ENCODE results near the gene RASSF4.

DNA sequence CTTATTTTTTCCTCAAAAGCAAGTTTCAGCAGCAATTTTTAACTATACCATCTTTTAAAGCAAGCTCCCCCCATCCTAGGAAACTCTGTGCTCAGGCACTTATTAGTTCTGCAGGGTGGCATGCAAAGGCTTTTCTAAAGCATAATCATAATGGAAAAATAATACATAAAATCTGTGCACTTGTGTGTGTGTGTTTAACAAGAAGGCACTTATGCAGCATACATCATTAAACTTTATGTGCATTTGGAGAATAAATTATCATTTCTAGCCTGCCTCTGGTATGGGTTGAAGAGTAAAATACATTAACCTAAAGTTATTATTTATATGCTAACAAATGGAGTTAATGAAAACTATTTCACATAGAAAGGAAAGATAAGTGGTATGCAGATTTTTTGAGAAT, 5.6 kb upstream of the RASSF4 start:
- TF ChIP-seq, protein P1, sequence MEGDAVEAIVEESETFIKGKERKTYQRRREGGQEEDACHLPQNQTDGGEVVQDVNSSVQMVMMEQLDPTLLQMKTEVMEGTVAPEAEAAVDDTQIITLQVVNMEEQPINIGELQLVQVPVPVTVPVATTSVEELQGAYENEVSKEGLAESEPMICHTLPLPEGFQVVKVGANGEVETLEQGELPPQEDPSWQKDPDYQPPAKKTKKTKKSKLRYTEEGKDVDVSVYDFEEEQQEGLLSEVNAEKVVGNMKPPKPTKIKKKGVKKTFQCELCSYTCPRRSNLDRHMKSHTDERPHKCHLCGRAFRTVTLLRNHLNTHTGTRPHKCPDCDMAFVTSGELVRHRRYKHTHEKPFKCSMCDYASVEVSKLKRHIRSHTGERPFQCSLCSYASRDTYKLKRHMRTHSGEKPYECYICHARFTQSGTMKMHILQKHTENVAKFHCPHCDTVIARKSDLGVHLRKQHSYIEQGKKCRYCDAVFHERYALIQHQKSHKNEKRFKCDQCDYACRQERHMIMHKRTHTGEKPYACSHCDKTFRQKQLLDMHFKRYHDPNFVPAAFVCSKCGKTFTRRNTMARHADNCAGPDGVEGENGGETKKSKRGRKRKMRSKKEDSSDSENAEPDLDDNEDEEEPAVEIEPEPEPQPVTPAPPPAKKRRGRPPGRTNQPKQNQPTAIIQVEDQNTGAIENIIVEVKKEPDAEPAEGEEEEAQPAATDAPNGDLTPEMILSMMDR (tag by site-specific recombination; IDR thresholded peaks at IDR 0.05): no peak
- no peak for TF ChIP-seq ZNF423 (tag by site-specific recombination; IDR thresholded peaks at IDR 0.05)
- TF ChIP-seq, protein P2, sequence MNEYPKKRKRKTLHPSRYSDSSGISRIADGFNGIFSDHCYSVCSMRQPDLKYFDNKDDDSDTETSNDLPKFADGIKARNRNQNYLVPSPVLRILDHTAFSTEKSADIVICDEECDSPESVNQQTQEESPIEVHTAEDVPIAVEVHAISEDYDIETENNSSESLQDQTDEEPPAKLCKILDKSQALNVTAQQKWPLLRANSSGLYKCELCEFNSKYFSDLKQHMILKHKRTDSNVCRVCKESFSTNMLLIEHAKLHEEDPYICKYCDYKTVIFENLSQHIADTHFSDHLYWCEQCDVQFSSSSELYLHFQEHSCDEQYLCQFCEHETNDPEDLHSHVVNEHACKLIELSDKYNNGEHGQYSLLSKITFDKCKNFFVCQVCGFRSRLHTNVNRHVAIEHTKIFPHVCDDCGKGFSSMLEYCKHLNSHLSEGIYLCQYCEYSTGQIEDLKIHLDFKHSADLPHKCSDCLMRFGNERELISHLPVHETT (tag by site-specific recombination; IDR thresholded peaks at IDR 0.05): no peak
- no peak for TF ChIP-seq ZNF785 (tag by site-specific recombination; IDR thresholded peaks at IDR 0.05)
- no peak for TF ChIP-seq ZFP41 (tag by site-specific recombination; IDR thresholded peaks at IDR 0.05; ENCODE audit: borderline replicate concordance)
- TF ChIP-seq ZNF791 (tag by site-specific recombination; IDR thresholded peaks at IDR 0.05): no peak
- TF ChIP-seq, protein P3, sequence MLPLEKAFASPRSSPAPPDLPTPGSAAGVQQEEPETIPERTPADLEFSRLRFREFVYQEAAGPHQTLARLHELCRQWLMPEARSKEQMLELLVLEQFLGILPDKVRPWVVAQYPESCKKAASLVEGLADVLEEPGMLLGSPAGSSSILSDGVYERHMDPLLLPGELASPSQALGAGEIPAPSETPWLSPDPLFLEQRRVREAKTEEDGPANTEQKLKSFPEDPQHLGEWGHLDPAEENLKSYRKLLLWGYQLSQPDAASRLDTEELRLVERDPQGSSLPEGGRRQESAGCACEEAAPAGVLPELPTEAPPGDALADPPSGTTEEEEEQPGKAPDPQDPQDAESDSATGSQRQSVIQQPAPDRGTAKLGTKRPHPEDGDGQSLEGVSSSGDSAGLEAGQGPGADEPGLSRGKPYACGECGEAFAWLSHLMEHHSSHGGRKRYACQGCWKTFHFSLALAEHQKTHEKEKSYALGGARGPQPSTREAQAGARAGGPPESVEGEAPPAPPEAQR (tag by site-specific recombination; IDR thresholded peaks at IDR 0.05): no peak
- TF ChIP-seq TRIM28 (IDR thresholded peaks at IDR 0.05; ENCODE audit: borderline replicate concordance, low read length): no peak
- TF ChIP-seq ZNF184 (tag by site-specific recombination; IDR thresholded peaks at IDR 0.05): no peak
